Small intestine (tissue), 7 donors: ENCODE data around the gene MSI2. TPM values are rescaled to one million over a fixed set of nuclear protein-coding genes. Genes with fewer than 3 reads are reported as not detected.

Experiments used
- DNase-seq, 2 donors: peaks; one replicate each; pipeline versions ENCODE4 v3.0.0 to v3.0.0-alpha.2; 2013
- FAIRE-seq: peaks from 2 replicates; lab custom pipeline; 2012; peaks lifted over from hg19 to GRCh38; lab: Jason Lieb, UNC
- H3K27ac ChIP-seq, 3 donors: one replicate each; pipeline ENCODE4 v1.5.1; 2013; ENCODE audit warnings: low read length in 2 of 3, mild to moderate bottlenecking in 2 of 3, control low read depth in 1 of 3, inconsistent platforms in 1 of 3, low read depth in 1 of 3, moderate library complexity in 1 of 3
- H3K27me3 ChIP-seq, 3 donors: one replicate each; pipeline ENCODE4 v1.6.1; 2013; ENCODE audit warnings: low read length in 3 of 3, inconsistent platforms in 1 of 3; ENCODE audit not compliant: control insufficient read depth in 3 of 3, insufficient read depth in 3 of 3
- H3K36me3 ChIP-seq, 3 donors: one replicate each; pipeline ENCODE4 v1.6.1; 2013; ENCODE audit warnings: low read length in 3 of 3, inconsistent platforms in 1 of 3, low read depth in 1 of 3, mild to moderate bottlenecking in 1 of 3, moderate library complexity in 1 of 3; ENCODE audit not compliant: control insufficient read depth in 3 of 3, insufficient read depth in 2 of 3
- H3K4me1 ChIP-seq, 3 donors: one replicate each; pipeline ENCODE4 v1.6.1; 2013; ENCODE audit warnings: low read length in 2 of 3, inconsistent platforms in 1 of 3, low read depth in 1 of 3, mild to moderate bottlenecking in 1 of 3, moderate library complexity in 1 of 3; ENCODE audit not compliant: control insufficient read depth in 3 of 3, insufficient read depth in 2 of 3
- H3K4me3 ChIP-seq, 3 donors: one replicate each; pipeline ENCODE4 v1.5.1; 2013; ENCODE audit warnings: low read length in 3 of 3, control low read depth in 1 of 3, inconsistent platforms in 1 of 3, low read depth in 1 of 3, mild to moderate bottlenecking in 1 of 3, moderate library complexity in 1 of 3
- H3K9me3 ChIP-seq, 2 donors: one replicate each; pipeline ENCODE4 v1.6.1; 2013; ENCODE audit warnings: low read depth in 1 of 2, low read length in 1 of 2; ENCODE audit not compliant: control insufficient read depth in 2 of 2, insufficient read depth in 1 of 2
- WGBS, 3 donors: extraction: QIAGEN DNeasy Blood & Tissue Kit; methylation state at CpG; one replicate each; pipeline ENCODE4 v1.1.7; 2013; 5-methylcytosine and 5-hydroxymethylcytosine counted together
- polyA plus RNA-seq, 4 donors: library from polyadenylated mRNA; stranded (reverse) in 3 of 4; unstranded in 1 of 4; fragments of 200-250 nt in 3 of 4; fragments of 120-200 nt in 1 of 4; gene quantifications; one replicate each; pipeline versions ENCODE4 v1.2.1 to v1.2.3, GENCODE V29; 2013
- donor health status: healthy with polysubstance abuse.
- donor health status: control.
- donor health status: control.
- donor health status: Bipolar disorder and iron deficiency.
- donor health status: healthy.

The MSI2 gene
- polyA plus RNA-seq, 4 donors = 5.1 to 49.4 (median 12.6) TPM

- peaks cover 0 to 9% of the 10 kb centered on the region in 2 donors for H3K9me3 ChIP-seq
- no peaks in the 10 kb centered on the region for H3K27me3 ChIP-seq
- no peak for FAIRE-seq
- no peak for DNase-seq
- peaks cover 0 to 53% (median 0%) of the 10 kb centered on the region in 3 donors for H3K4me1 ChIP-seq
- H3K27ac ChIP-seq = no peak overlapping the region
- H3K36me3 ChIP-seq = peaks cover 0 to 38% (median 0%) of the 10 kb centered on the region in 3 donors
- WGBS, 3 donors = 76 to 83% (median 78%) methylated on average over 3 of the region's 3 CpGs
- no peak overlapping the region for H3K4me3 ChIP-seq
Measured at GRCh38 chr17:57530026-57530425, 273.7 kb downstream of the MSI2 start.

DNA sequence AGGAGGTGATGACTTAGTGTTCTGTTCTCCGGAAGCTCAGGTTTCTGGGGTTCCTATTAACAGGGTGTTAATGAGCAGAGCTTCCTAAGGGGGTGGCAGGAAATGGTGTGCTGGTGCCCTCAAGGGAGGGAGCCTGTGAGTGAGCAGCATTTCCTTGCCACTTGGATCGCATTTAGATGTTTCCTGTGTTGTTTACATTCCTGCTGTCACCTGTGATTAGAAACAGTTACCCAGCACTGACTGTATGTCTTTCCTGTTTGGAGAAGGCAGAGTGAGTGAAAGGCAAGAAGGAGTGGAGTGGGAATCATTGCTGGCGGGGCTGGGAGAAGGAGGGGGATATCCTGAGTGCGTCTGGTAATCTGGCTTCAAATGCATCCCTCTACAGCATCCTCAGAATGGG lies 274.2 kb downstream of the MSI2 start:
- H3K9me3 ChIP-seq = peaks cover 0 to 9% of the 10 kb centered on the region in 2 donors
- WGBS, 3 donors = 63 to 81% (median 79%) methylated on average over 4 of the region's 4 CpGs
- H3K4me1 ChIP-seq = peaks cover 0 to 54% (median 3%) of the 10 kb centered on the region in 3 donors
- H3K27me3 ChIP-seq = no peaks in the 10 kb centered on the region
- H3K27ac ChIP-seq = no peak overlapping the region
- DNase-seq (no peak), FAIRE-seq (no peak)
- H3K36me3 ChIP-seq = peaks cover 0 to 41% (median 0%) of the 10 kb centered on the region in 3 donors
- H3K4me3 ChIP-seq = no peak overlapping the region

GRCh38 chr17:57531078-57531477 lies 274.8 kb downstream of the MSI2 start:
- no peaks in the 10 kb centered on the region for H3K27me3 ChIP-seq
- no peak overlapping the region for H3K4me3 ChIP-seq
- H3K4me1 ChIP-seq = peaks cover 2 to 57% (median 5%) of the 10 kb centered on the region in 3 donors
- H3K36me3 ChIP-seq = peaks cover 0 to 41% (median 0%) of the 10 kb centered on the region in 3 donors
- peaks cover 0 to 9% of the 10 kb centered on the region in 2 donors for H3K9me3 ChIP-seq
- H3K27ac ChIP-seq = no peak overlapping the region
- no peak for DNase-seq
- FAIRE-seq = no peak
- 91 to 96% (median 95%) methylated on average over 7 of the region's 7 CpGs for WGBS, 3 donors

DNA sequence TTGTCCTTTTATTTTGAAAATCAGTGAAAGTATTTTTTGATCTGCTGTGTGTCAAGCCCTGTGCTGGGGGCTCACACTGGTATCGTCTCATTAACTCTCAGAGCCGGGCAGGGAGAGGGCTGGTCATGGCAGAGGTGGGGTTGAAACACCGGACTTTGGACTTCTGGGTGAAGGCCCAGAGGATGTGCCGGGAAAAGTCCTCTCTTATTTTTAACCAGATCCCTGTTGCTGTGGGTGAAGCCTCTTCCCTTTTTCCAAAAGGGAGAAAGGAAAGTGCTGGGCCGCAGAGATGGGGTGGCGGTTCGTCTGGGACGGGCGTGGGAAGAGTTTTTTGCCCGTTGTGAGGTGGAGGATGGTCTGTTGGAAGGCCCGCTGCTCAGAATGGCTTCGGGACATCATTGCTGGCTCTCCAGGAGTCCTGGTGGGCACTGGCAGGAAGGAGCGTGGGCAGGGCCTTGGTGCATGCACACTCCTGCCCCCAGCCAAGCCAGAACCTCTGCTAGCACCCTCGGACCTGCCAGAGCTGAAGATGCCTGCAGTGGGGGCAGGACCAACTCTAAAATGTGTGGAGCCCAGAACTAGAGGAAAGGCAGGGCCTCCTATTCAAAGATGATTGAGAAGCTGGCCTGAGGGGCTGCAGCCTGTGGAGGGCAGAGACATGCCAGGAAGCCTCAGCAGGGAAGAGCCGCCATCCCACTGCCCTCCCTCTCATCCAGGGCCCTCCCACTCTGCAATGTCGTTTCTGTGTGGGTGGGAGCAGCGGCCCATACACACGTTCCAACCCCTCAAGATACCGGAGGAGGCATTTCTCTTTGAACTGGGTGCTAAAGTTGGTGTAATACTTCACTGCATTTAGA lies 275.6 kb downstream of the MSI2 start:
- WGBS, 3 donors = 68 to 79% (median 77%) methylated on average over 19 of the region's 19 CpGs
- FAIRE-seq (no peak), DNase-seq (peak in 1 of 2 donors; percentile 49)
- Histone ChIP-seq H3K4me1 (peaks cover 4 to 54% (median 7%) of the 10 kb centered on the region in 3 donors), H3K9me3 (peaks cover 0 to 9% of the 10 kb centered on the region in 2 donors), H3K4me3 (no peak overlapping the region), H3K36me3 (peaks cover 0 to 41% (median 0%) of the 10 kb centered on the region in 3 donors), H3K27me3 (no peaks in the 10 kb centered on the region), H3K27ac (no peak overlapping the region)

GRCh38 chr17:57532556-57532955 lies 276.2 kb downstream of the MSI2 start:
- Histone ChIP-seq H3K27me3 (no peaks in the 10 kb centered on the region), H3K4me3 (no peak overlapping the region), H3K27ac (no peak overlapping the region), H3K9me3 (peaks cover 0 to 9% of the 10 kb centered on the region in 2 donors), H3K36me3 (peaks cover 0 to 41% (median 0%) of the 10 kb centered on the region in 3 donors), H3K4me1 (peaks cover 4 to 54% (median 10%) of the 10 kb centered on the region in 3 donors)
- DNase-seq (peak in 1 of 2 donors; percentile 47), FAIRE-seq (no peak)
- WGBS, 3 donors = 70 to 79% (median 74%) methylated on average over 6 of the region's 6 CpGs

DNA sequence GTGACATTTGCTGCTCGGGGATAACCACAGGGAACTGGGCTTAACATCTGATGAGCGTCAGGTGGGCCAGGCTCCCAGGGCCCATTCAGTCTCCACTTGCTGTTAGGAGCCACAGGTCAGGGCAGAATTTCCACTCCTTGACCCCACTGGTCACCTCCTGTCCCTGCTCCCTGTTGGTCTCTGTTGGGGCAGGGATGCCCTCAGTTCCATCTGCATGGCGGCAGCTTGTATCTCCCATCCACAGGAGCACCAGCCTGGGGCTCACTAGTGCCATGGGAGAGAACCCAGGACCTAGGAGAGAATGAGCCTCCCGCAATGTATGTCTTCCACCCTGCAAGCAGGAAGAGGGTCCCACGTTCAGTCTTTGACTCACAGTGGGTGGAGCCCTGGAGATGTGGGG lies 276.6 kb downstream of the MSI2 start:
- WGBS, 3 donors = 76 to 84% (median 81%) methylated on average over 5 of the region's 5 CpGs

DNA sequence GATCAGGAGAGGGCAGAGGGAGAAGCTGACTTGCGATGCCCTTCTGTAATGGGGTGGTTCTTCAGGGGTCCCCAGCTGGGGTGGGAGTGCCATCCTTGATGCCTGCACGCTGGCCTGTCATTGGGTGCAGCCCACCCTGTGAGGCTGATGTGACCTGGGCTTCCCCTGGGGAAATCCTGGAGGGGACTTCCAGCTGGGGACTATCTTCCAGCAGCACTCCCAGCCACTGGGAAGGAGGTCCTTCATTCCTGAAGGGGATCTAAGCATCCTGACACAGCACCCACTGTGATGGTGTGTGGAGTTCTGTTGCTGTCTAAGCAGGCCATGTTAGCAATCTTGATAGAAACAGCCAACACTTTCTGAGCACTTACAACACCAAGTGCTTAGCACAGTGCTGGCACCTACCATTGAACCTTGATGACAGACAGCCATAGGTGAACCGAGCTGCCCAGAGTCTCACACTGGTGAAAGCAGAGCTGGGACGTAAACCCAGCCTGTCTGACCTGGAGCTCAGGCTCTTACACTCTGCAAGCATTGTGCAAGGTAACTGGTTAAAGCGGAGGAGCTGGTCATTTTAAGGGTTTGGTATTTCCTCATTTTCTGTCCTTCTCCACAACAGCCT lies 277.5 kb downstream of the MSI2 start:
- Histone ChIP-seq H3K4me1 (peaks cover 9 to 54% (median 12%) of the 10 kb centered on the region in 3 donors), H3K27ac (no peak overlapping the region), H3K36me3 (peaks cover 0 to 41% (median 0%) of the 10 kb centered on the region in 3 donors), H3K27me3 (no peaks in the 10 kb centered on the region), H3K4me3 (no peak overlapping the region), H3K9me3 (peaks cover 0 to 9% of the 10 kb centered on the region in 2 donors)
- FAIRE-seq = no peak
- WGBS, 3 donors = 94 to 99% (median 97%) methylated on average over 5 of the region's 5 CpGs
- DNase-seq = no peak

More for the DNA sequence above, 276.6 kb downstream of the MSI2 start:
- Histone ChIP-seq H3K4me1 (peaks cover 6 to 54% (median 10%) of the 10 kb centered on the region in 3 donors), H3K4me3 (no peak overlapping the region), H3K27ac (no peak overlapping the region), H3K36me3 (peaks cover 0 to 41% (median 0%) of the 10 kb centered on the region in 3 donors), H3K9me3 (peaks cover 0 to 9% of the 10 kb centered on the region in 2 donors), H3K27me3 (no peaks in the 10 kb centered on the region)
- no peak for DNase-seq
- no peak for FAIRE-seq

- no peaks in the 10 kb centered on the region for H3K27me3 ChIP-seq
- H3K4me3 ChIP-seq = no peak overlapping the region
- peaks cover 0 to 9% of the 10 kb centered on the region in 2 donors for H3K9me3 ChIP-seq
- WGBS, 3 donors = 77 to 80% (median 77%) methylated on average over 4 of the region's 4 CpGs
- peaks cover 9 to 59% (median 12%) of the 10 kb centered on the region in 3 donors for H3K4me1 ChIP-seq
- no peak for FAIRE-seq
- no peak for DNase-seq
- no peak overlapping the region for H3K27ac ChIP-seq
- H3K36me3 ChIP-seq = peaks cover 0 to 38% (median 0%) of the 10 kb centered on the region in 3 donors
Measured at GRCh38 chr17:57534863-57535248, 278.5 kb downstream of the MSI2 start.
